Ascending aorta (tissue), 2 donors: ENCODE data around the gene S1PR3. TPM values are rescaled to one million over a fixed set of nuclear protein-coding genes. Genes with fewer than 3 reads are reported as not detected.

ENCODE experiments used
- DNase-seq, 2 donors: peaks; one replicate each; pipeline ENCODE4 v3.0.0-alpha.2; 2019; ENCODE audit warnings: low spot score in 2 of 2
- H3K27ac ChIP-seq, 2 donors: fragments of 200-600 bp; sonication (generic); one replicate each; pipeline ENCODE4 v1.5.1; 2016 to 2017; ENCODE audit warnings: mild to moderate bottlenecking in 1 of 2
- H3K27me3 ChIP-seq: fragments of 200-600 bp; sonication (generic); one replicate; pipeline ENCODE4 v1.5.1; 2017
- H3K36me3 ChIP-seq, 2 donors: fragments of 200-600 bp; sonication (generic); one replicate each; pipeline ENCODE4 v1.5.1; 2016
- H3K4me1 ChIP-seq, 2 donors: fragments of 200-600 bp; sonication (generic); one replicate each; pipeline ENCODE4 v1.5.1; 2016 to 2017; ENCODE audit warnings: mild to moderate bottlenecking in 1 of 2
- H3K4me3 ChIP-seq, 2 donors: fragments of 200-600 bp; sonication (generic); one replicate each; pipeline ENCODE4 v1.5.1; 2016 to 2017; ENCODE audit warnings: mild to moderate bottlenecking in 1 of 2
- H3K9me3 ChIP-seq, 2 donors: fragments of 200-600 bp; sonication (generic); one replicate each; pipeline ENCODE4 v1.5.1; 2016
- intact Hi-C: fragments of 100-400 bp; cut with DNase I; formaldehyde crosslinking; loops from one replicate; pipeline ENCODE4 v1.15.1; 2023
- total RNA-seq: library from RNA; depleted of rRNA; stranded (reverse); fragments of >200 nt; gene quantifications from one replicate; pipeline ENCODE4 v1.1.0, GENCODE V29; 2016
- TF ChIP-seq, protein P1 (sequence below), 3 experiments: fragments of 200-600 bp in 2 of 3; fragments of 450-650 bp in 1 of 3; sonication (generic) in 2 of 3; IDR thresholded peaks; one replicate each; pipeline ENCODE4 v1.5.1; 2016 to 2019; ENCODE audit warnings: antibody characterized with exemption in 3 of 3, mild to moderate bottlenecking in 1 of 3, moderate library complexity in 1 of 3

The S1PR3 gene
- total RNA-seq, 1 donor from 2014 or later: 59.3 TPM

DNA sequence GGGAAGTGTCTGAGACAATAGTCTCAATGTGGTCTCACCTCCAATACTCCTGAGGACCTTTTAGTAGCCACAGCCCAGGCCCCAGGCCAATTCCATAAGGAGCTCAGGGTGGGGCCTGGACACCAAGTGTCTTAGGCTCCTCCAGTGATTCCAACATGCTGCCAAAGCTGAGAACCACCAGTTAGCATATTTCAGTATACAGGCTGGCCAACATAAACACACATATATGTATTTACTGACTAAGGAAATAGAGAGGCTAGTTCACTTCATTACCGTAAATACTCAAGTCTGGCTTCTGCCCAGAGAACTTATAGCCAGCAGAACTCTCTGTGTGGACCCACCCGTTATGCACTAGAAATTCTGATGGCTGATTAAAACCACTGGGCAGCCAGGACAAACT, 24.1 kb downstream of the S1PR3 start:
- DNase-seq: no peak
- TF ChIP-seq, protein P1, sequence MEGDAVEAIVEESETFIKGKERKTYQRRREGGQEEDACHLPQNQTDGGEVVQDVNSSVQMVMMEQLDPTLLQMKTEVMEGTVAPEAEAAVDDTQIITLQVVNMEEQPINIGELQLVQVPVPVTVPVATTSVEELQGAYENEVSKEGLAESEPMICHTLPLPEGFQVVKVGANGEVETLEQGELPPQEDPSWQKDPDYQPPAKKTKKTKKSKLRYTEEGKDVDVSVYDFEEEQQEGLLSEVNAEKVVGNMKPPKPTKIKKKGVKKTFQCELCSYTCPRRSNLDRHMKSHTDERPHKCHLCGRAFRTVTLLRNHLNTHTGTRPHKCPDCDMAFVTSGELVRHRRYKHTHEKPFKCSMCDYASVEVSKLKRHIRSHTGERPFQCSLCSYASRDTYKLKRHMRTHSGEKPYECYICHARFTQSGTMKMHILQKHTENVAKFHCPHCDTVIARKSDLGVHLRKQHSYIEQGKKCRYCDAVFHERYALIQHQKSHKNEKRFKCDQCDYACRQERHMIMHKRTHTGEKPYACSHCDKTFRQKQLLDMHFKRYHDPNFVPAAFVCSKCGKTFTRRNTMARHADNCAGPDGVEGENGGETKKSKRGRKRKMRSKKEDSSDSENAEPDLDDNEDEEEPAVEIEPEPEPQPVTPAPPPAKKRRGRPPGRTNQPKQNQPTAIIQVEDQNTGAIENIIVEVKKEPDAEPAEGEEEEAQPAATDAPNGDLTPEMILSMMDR (IDR thresholded peaks at IDR 0.05): no peak

DNA sequence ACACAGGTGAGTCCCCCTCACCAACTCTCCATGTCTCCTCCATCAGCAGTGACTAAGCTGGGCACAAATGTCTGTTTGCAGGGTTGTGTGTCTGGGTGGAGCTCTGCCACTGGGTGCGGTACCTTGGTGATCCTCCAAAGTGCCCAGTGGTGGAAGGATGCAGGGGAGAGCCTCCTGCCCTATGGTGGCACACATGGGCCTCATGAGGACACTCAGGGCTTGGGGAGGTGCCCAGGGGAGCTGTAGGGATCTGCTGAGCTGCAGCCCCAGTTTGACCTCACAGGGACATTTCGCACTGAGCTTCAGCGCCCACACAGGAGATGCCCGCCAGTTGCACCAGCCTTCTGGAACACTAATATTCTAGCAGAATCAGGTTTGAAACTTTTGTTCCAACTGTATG, 29.5 kb downstream of the S1PR3 start:
- intact Hi-C loops: no loop called here
- no peaks in the 10 kb centered on the region for H3K36me3 ChIP-seq
- no peaks in the 10 kb centered on the region for H3K27me3 ChIP-seq
- H3K4me3 ChIP-seq: no peak overlapping the region
- no peak for DNase-seq
- H3K4me1 ChIP-seq: no peaks in the 10 kb centered on the region
- TF ChIP-seq, protein P1 (IDR thresholded peaks at IDR 0.05): no peak
- H3K9me3 ChIP-seq: no peaks in the 10 kb centered on the region
- H3K27ac ChIP-seq: no peak overlapping the region

More for the DNA sequence above, 24.1 kb downstream of the S1PR3 start:
- H3K27me3 ChIP-seq: no peaks in the 10 kb centered on the region
- intact Hi-C loops: no loop called here
- H3K9me3 ChIP-seq: no peaks in the 10 kb centered on the region
- H3K4me1 ChIP-seq: no peaks in the 10 kb centered on the region
- H3K27ac ChIP-seq: no peak overlapping the region
- no peak overlapping the region for H3K4me3 ChIP-seq
- no peaks in the 10 kb centered on the region for H3K36me3 ChIP-seq

DNA sequence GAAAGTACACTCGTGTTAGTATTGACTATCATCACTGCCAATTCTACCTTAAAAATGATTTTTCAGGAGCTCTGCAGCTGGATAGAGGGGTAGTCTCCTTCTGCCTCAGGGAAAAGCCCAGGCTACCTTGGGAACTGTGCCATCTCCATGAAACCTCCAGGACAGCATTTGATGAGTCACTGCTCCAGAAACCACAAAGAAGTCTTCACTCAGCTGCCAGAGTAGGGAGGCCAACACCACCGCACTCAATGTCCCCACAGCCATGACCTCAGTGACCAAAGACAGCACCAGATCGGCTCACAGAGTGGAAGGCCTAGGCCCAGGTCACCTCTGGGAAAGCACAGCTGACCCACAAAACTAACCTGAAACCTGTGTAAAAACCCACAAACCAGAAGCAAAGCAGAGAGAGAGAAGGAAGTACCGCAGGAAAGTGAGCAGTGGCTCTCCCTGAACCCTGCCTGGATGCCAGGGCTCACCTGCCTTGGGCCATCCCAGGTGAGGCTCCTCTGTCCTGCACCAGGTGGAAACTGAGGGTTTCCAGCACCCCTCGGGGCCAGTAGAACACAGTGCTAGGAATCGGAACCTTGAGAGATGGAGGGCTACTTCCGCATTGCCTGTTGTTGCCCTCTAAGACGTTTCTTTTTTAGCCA, 30.0 kb downstream of the S1PR3 start:
- intact Hi-C loops: no loop called here
- no peaks in the 10 kb centered on the region for H3K4me1 ChIP-seq
- no peak for DNase-seq

DNA sequence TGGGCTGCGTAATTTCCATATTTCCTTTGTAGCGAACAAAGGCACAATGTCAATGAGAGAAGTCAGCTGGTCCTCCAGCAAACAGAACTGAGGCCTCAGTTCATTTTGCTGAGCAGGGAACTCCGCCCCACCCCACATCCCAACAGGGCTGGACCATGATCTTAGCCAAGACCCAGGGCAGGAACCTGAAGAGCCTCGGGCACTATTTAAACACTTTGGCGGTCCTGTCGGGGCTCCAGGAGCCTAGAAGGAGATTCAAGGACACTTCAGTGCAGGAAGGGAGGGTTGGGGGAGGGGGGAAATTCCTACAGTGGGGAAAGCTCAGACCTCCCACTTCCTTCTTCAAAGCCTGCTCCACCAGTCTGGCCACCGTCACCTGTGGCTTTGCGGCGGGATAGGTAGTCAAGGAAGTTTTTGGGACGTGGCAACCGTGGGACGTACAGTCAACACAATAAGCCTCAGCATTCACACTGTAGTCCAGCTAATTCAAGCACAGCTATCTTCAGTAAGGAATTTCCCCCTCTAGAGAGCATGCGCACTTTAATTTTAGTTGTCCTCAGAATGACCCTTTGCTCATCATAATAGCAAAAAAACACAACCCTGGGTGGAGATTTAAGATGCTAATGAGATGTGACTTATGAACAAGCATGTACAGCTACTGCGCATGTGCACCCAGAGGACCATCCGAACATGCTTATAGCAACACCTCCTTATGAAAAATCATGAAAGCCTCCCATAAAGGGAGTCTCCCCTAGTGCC, 30.9 kb downstream of the S1PR3 start:
- Histone ChIP-seq H3K4me1 (no peaks in the 10 kb centered on the region), H3K27ac (no peak overlapping the region), H3K4me3 (no peak overlapping the region), H3K9me3 (no peaks in the 10 kb centered on the region), H3K27me3 (no peaks in the 10 kb centered on the region), H3K36me3 (no peaks in the 10 kb centered on the region)
- DNase-seq: no peak
- TF ChIP-seq, protein P1 (IDR thresholded peaks at IDR 0.05): no peak
- intact Hi-C loops: no loop called here

More for the DNA sequence above, 30.0 kb downstream of the S1PR3 start:
- Histone ChIP-seq H3K4me3 (no peak overlapping the region), H3K27ac (no peak overlapping the region), H3K36me3 (no peaks in the 10 kb centered on the region), H3K27me3 (no peaks in the 10 kb centered on the region), H3K9me3 (no peaks in the 10 kb centered on the region)
- TF ChIP-seq, protein P1 (IDR thresholded peaks at IDR 0.05): no peak

DNA sequence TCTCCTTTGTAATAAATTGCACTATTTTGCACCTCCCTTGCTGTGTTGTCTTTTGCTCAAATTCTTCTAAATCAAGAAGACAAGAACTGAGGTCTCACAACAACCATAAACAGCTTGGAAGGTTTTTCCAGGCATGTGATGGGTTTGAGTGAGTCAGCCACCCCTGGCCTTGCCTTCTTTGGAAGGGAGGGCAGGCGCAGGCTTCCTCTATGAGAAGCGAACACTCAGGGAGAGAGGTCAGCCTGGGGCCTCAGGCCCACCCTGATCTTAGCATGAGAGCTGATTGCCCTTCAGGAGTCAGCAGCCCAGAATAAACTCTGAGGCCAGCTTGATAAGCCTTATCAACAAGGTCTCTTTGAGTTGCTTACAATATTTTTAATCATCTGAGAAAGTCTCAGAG, 31.6 kb downstream of the S1PR3 start:
- Histone ChIP-seq H3K36me3 (no peaks in the 10 kb centered on the region), H3K4me1 (no peaks in the 10 kb centered on the region), H3K27ac (no peak overlapping the region), H3K27me3 (no peaks in the 10 kb centered on the region), H3K4me3 (no peak overlapping the region), H3K9me3 (no peaks in the 10 kb centered on the region)
- no peak for DNase-seq
- intact Hi-C loops: no loop called here
- TF ChIP-seq, protein P1 (IDR thresholded peaks at IDR 0.05): no peak
